ENCODE data around the gene RNF187.

- TF ChIP-seq IRF1 (CRISPR knock-in tag; IDR thresholded peaks at IDR 0.05) (no peak), CTCF (IDR thresholded peaks at IDR 0.05) (no peak), FOXJ3 (CRISPR knock-in tag; IDR thresholded peaks at IDR 0.05; ENCODE audit: borderline replicate concordance) (no peak), NR1H2 (CRISPR knock-in tag; IDR thresholded peaks at IDR 0.05) (no peak), NR3C1 (CRISPR knock-in tag; conservative IDR thresholded peaks at IDR 0.05; ENCODE audit: low read depth) (no peak), USF2 (CRISPR knock-in tag; IDR thresholded peaks at IDR 0.05) (no peak), JAZF1 (CRISPR knock-in tag; IDR thresholded peaks at IDR 0.05) (no peak), TEAD4 (CRISPR knock-in tag; IDR thresholded peaks at IDR 0.05) (no peak), SP1 (CRISPR knock-in tag; conservative IDR thresholded peaks at IDR 0.05) (no peak)
Measured at GRCh38 chr1:228488125-228488817, 1.1 kb downstream of the RNF187 start.

Data from WTC11 (cell line).